GM12801 (cell line): Measurements from ENCODE around the gene CCL5.
A peak's percentile ranks its signal among the peaks of the same experiment; 100 is the strongest.

Source experiments
- CTCF ChIP-seq: IDR thresholded peaks from one replicate; pipeline ENCODE4 v1.5.1; 2011; ENCODE audit warnings: control low read depth; ENCODE audit not compliant: insufficient read length; ENCODE audit errors: extremely low read depth

The CCL5 gene

DNA sequence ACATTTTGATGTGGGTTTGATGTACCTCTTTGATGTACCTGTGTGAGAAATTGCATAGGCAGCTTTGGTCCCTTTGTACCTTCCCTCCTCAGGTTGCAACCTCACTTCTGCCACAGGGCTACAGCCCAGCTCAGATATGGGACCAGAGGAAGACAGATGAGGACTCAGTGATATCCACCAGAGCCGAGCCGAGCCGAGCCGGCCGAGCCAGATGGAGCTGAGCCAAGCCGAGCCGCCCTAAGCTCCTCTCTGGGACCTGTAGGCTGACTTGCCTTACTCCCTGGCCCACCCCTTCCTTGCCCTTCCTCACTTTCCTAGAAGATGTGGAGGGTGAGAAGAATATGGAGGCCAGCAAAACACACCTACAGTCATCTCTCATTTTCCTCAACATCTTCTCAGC, 15.3 kb downstream of the CCL5 start:
- no peak for TF ChIP-seq CTCF

DNA sequence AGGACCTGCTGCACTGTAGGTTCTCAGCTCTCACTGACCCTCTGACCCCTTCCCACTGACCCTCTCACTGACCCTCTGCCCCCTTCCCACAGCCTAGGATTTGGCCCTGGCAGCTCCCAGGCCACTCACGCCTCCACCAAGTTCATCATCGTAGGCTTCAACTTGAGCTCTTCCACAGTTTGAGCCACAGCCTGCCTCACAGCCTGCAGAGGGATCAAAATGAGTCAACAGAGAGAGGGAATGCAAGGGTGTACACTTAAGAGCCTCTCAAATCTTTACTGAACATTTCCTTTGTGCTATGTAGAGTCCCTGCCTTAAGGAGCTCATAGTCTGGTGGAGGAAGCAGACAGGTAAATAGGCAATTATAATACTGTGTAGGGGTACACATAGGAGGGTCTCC, 23.6 kb downstream of the CCL5 start:
- no peak for TF ChIP-seq CTCF

DNA sequence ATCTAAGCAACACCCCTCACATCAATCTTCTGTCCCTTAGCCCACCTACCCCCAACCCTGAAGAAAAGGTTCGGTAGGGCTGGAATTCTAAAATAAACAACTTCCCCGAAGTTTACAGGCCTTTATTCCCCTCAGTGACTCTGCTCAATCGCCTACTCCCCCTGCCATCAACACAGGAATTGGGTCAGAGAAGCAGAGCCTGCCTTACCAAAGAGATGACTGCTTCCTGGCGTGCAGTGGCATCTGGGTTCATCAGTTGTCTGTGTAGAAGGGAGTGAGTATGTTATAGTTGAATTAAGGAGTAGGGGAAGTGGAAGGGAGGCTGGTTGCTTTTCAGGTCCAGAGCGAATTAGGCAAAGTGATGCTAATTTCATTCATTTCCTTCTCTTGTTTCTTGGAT, 24.2 kb downstream of the CCL5 start:
- no peak for TF ChIP-seq CTCF

DNA sequence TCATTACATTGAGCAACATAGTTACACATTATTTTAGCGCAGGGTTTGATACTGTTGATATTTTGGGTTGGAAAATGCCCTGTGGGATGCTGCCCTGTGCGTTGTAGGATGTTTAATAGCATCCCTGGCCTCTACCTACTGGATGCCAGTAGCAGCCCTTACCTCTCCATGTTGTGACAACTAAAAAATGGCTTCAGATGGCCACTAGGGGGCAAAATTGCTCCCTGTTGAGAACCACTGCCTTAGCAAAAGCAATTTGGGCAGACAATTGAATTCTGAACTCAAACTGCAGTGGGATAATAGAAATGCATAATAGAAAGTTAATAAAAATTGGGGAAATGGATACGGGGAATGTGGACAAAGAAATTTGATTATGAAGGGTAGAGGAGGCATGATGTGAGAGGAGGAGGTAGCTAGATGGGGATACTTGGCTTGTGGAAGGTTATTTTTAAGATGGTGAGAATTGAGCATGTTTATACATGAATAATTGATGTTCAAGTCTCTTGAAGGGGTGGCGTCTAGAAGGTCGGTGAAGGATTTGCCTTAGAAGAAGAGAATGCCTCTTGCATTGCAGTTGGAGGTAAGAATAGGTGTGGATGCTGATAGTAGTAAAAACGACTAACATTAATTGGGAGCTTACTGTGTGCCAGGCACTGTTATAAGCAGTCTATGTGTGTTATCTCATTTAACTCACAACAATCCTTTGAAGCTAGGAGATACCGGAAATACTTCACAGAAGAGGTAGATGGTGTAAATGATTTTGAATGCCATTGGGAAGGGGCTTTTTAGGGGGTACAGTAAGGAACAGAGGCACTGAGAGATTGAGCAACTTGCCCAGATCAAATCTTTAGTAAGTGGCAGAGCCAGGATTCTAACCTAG, 30.5 kb downstream of the CCL5 start:
- TF ChIP-seq CTCF, result peak; percentile 23

DNA sequence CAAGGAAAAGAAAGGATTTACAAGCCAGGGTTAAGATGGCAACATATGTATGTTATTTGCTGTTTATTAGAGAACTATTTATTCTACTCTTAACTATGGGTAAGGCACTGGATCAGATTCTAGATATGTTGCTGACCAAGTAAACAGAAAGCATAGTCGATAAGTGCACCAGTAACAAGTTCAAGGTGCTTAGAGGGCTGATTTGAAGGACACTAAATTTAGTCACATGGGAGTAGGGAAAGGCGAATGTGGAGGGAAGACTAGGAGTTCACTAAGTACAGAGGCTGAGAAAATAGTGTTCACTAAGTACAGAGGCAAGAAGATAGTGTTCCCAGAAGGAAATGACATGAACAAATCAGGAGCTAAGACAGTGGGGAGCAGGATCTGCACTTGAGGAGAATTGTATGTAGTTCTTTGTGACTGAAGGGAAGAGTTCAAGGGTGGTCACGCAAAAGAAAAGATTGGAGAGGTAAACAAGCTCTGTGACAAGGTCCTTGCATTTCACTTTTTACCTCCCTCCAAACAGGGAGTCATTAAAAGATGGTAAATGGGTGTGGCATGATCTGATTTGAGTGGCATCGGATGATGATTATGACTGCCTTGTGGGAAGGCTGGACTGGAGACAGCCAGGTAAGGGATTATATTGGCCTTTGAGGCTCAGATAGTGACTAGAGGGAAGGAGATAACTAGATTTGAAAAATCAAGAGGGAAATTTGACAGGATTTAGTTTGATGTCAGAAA, 32.4 kb downstream of the CCL5 start:
- TF ChIP-seq CTCF, result no peak

DNA sequence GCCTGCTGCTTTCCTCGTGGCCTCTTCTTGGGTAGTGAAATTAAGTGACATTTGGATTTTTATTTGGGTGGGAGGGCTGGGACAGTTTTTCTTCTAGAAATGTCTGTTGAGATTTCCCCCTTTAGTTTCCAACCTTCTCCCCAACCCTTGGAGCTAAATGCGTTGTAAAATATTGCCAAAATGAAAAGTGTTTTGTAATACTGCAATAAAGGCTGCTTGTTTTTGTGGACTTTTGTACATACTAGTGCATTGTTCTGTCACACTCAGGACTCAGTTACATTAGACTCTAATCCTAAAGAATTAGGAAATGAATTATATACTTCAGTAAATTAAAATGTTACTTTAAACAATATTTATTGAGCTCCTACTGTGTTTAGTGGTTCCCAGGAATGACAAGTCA, 33.2 kb downstream of the CCL5 start:
- TF ChIP-seq CTCF, result no peak

GRCh38 chr17:35846055-35846809, 33.9 kb downstream of the CCL5 start:
- TF ChIP-seq CTCF, result no peak
